ENCODE data around the gene S100P.

The S100P gene

DNA sequence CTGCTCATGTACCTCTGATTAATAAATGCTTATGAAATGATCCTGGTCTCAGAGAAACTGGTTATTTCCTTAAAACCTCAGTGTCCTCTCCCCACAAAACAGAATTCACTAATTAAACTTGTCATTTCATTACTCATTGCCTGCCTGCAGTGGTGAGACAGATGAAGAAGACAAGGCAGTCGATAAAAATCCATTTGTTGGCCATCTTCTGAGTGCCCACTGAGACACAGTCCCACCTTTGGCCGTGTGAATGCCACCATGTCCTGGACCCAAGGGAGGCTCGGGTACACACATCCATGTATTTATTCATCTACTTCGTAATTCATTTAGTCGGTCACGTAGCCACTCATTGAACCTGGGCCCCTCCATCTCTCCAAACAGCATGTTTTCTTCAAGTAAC is 3.5 kb downstream of the S100P start:
- no peak for DNase-seq (ENCODE audit: low spot score)

- no peak for DNase-seq (ENCODE audit: low spot score)
Measured at GRCh38 chr4:6699388-6699787, 5.7 kb downstream of the S100P start.

DNA sequence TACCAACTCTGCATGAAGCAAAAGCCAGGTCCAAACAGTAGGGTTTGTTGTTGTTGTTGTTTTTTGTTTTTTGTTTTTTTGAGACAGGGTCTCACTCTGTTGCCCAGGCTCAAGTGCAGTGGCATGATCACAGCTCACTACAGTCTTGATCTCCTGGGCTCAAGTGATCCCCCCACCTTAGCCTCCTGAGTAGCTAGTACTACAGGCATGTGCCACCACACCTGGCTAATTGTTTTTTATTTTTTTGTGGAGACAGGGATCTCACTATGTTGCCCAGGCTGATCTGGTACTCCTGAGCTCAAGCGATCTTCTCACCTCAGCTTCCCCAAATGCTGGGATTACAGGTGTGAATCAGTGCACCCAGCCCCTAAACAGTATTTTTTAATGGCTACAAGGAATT is 6.2 kb downstream of the S100P start:
- no peak for DNase-seq (ENCODE audit: low spot score)

DNA sequence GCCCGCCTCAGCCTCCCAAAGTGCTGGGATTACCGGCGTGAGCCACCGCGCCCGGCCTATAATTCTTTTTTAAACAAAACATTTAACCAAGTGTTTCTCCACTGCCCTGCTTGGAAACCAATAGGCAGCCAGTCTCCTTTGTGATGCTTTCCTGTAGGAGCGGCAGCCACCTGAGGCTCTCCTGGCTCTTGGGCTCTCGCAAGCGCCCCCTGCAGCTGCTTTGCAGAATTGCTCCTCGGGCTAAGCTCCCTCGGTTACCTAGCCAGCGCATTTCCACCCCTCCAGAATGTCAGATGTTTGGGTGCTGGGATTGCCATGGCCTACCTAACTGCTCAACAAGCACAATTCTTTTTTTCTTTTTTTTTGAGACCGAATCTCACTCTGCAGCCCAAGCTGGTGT is 7.7 kb downstream of the S100P start:
- DNase-seq (ENCODE audit: low spot score) = no peak

GRCh38 chr4:6702761-6703160 is 9.1 kb downstream of the S100P start:
- no peak for DNase-seq (ENCODE audit: low spot score)

GRCh38 chr4:6703786-6704185 is 10.1 kb downstream of the S100P start:
- no peak for DNase-seq (ENCODE audit: low spot score)

GRCh38 chr4:6705646-6706045 is 12.0 kb downstream of the S100P start:
- no peak for DNase-seq (ENCODE audit: low spot score)

- no peak for DNase-seq (ENCODE audit: low spot score)
Measured at GRCh38 chr4:6706173-6706572, 12.5 kb downstream of the S100P start.

DNA sequence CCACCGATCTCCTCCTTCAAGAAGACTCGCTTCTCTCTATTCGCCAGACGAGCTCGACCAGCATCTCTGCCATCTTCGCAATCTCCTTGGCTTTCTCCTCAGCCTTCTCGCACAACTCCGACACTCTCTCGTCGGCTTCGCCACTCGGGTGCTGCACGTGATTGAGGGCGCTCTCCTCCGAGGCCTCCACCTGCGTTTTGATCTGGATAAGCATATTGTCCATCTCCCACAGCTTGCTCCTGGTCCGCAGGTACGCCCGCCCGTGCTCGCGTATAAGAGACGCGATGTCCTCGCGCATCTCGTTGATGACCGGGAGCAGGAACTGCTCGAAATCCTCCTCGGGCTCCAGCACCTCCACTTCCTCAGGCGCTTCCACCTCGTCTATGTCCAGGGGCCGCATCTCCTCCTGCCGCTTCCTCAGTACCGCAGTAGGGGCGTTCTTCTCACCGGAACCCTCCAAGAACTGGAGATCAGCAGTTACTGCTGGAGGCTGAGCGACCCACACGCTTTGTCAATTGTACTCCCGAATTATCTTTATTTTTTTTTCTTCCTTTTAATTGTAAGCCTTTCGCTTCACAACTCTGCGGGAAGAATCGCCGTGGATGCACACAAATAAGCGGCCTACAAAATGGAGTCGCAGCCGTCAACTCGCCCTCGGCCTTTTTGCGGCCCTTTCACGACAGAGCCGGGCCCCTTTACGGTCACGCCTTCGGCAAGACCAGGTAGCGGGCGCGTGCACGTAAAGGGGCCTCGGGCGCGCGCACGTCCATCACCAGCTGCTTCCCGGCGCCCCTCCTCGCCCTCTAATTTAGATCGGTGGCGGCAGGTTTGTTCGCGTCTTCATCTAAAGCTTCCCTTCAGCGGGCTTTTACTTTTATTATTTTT is 15.8 kb downstream of the S100P start, which contains the start of gene MRFAP1L1:
MRFAP1L1 (minus strand) TSS at position 636 of the 885 bp plus-strand sequence; CDS start at position 400, 236 bp downstream.
- DNase-seq (ENCODE audit: low spot score) = peak; percentile 97

DNA sequence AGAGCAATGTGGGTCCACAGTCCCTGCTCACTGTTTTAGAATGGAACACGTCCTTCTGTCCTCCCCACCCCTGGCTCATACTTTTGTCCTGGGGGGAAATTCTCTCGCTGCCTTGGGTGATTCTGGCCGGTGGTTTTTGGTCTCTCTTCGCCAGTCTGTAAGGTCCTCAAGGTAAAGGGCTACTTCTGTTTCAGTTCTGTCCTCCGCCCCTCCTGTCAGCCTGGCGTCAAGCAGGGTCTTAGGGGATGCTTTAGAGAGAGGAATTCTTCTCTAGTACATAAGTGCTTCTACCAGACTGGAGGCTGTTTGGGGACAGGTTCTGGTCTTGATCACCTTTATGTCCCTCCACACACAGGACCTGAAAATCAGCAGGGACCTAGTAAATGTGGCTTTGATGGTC is 16.6 kb downstream of the S100P start:
- no peak for DNase-seq (ENCODE audit: low spot score)

DNA sequence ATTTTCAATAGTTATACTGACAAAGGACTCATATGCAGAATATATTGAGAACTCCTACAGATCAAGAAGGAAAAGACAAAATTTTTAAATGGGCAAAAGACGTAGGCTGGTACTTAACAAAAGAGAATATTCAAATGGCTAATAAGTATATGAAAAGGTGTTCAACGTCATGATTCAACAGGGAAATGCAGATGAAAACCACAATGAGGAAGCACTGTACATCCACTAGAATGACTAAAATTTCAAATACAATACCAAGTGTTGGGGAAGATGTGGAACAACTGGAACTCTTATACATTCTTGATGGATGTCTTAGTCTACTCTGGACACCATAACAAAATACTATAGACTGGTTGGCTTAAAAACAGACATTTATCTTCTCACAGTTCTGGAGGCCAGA is 17.3 kb downstream of the S100P start:
- no peak for DNase-seq (ENCODE audit: low spot score)

- DNase-seq (ENCODE audit: low spot score) = no peak
Measured at GRCh38 chr4:6714954-6715353, 21.3 kb downstream of the S100P start.

GRCh38 chr4:6715704-6716017 is 22.0 kb downstream of the S100P start:
- DNase-seq (ENCODE audit: low spot score) = no peak

DNA sequence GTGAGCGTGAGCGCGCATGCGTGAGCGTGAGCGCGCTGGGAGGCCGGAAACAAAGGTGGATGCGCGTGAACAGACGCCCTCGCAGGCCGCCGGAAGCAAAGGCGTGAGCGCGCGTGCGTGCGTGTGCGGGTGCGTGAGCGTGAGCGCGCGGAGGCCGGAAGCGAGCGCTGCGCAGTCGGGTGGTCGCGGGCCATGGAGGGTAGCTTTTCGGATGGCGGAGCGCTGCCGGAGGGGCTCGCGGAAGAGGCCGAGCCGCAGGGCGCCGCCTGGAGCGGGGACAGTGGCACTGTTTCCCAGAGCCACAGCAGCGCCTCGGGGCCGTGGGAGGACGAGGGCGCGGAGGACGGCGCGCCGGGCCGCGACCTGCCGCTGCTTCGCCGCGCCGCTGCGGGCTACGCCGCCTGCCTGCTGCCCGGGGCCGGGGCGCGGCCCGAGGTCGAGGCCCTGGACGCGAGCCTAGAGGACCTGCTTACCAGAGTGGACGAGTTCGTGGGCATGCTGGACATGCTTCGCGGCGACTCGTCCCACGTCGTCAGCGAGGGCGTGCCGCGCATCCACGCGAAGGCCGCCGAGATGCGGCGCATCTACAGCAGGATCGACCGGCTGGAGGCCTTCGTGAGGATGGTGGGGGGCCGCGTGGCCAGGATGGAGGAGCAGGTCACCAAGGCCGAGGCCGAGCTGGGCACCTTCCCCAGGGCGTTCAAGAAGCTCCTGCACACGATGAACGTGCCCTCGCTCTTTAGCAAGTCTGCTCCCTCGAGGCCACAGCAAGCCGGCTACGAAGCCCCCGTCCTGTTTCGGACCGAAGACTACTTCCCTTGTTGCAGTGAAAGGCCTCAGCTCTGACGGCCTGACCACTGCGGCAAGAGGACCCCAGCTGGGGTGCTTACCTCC is 22.6 kb downstream of the S100P start, which contains the start of gene BLOC1S4:
BLOC1S4 (plus strand) TSS at position 157 of the 894 bp plus-strand sequence; CDS start at position 193, 36 bp downstream.
- DNase-seq (ENCODE audit: low spot score) = peak; percentile 90

- no peak for DNase-seq (ENCODE audit: low spot score)
Measured at GRCh38 chr4:6716958-6717655, 23.4 kb downstream of the S100P start.

DNA sequence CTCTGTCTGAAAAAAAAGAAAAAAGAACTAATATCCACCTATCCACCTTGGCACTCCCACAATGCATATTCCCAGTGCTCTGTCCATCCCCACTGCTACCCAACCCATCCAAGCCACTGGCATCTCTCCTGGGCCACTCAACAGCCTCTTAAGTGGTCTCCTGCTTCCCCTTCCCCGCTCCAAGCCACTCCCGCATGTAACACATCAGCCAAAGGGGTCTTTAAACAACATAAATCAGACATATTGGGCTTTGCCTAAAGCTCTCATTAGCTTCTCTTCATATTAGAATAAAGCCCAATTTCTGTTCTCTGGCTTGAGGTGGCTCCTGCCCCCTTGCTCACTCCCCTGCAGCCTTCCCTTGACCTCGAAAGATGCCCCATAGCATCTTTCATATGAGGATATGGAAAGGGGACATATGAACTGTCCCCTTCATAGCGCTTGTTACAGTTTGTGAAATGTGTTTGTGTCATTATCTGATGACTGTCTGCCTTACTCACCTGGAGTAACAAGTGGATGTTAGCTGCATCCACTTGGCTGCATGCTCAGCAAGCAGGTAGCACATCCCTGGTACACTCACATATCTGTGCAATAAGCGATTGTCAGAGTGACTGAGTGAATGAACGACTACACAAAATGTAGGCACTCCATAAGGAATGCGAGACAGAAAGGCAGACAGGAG is 25.4 kb downstream of the S100P start:
- no peak for DNase-seq (ENCODE audit: low spot score)

DNA sequence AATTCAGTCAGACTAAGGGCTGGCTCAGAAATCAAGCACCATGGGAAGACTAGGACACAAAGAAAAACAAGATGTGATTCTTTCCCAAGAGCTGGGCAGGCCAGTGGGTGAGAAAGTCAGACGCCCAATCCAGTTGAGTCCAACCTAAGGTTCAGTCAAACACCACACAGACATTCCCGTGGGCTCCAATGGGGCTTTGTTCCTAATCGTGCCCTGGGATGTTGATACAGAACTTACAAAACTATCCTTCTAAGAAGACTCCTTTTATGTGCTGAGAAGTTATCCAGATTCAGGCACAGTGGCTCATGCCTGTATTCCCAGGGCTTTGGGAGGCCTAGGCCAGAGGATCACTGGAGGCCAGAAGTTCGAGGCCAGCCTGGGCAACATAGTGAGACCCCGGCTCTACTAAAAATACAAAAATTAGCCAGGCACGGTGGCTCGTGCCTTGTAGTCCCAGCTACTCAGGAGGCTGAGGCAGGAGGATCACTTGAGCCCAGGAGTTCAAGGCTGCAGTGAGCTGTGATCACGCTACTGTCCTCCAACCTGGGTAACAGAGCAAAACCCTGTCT is 26.0 kb downstream of the S100P start:
- DNase-seq (ENCODE audit: low spot score) = no peak

DNA sequence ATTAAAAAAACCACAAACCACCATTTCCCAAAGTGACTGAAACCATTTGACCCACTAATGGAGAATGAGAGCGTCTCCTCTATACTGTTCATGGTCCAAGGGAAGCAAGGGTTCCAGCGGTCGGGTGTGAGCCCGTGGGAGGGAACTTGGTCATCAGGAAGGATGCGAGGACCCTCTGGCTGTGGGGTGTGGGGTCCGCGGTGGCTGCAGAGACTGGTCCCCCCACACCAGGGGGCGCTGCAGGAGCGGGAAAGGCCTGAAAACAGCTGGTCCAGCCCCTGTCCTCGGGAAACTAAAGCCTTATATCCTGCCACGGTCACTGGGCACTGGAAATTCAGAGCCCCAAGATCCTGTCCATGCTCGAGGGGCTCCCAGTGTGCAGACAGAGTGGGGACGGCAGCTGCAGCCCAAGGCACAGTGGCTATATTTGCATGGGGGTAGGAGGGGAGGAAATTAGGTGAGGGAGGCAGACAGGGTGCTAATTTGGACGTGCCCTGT is 26.6 kb downstream of the S100P start:
- DNase-seq (ENCODE audit: low spot score) = peak; percentile 74

GRCh38 chr4:6721121-6721520 is 27.4 kb downstream of the S100P start:
- no peak for DNase-seq (ENCODE audit: low spot score)

GRCh38 chr4:6722891-6723290 is 29.2 kb downstream of the S100P start:
- no peak for DNase-seq (ENCODE audit: low spot score)

DNA sequence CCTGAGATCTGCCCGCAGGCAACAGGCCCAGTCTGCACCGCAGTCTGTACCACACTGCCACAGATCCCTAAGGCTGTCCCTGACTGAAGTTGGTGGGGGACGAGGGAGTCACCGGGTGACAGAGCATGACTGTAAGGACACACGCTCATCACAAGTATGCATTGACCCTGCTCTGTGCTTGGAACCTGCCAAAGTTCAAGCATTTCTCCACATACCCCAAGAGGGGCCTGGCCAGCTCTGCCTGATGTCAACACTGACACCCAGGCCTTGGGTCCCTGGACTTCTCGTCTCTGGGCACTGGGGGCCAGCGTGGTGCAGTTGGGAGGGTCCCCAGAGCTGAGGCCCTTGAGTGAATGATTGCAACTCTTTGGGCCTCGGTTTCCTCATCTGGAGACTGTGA is 30.2 kb downstream of the S100P start:
- no peak for DNase-seq (ENCODE audit: low spot score)

Data from LoVo (cell line).